H1 (cell line): Measurements from ENCODE around the gene IP6K1. TPM values are rescaled to one million over a fixed set of nuclear protein-coding genes. Genes with fewer than 3 reads are reported as not detected.

ENCODE experiments used
- CTCF ChIA-PET: fragments of 300-600 bp; sonication (Branson Sonifier 250); formaldehyde crosslinking; loops from one replicate; lab custom pipeline; 2021; ENCODE audit not compliant: partially characterized antibody; lab: Charles Lee
- POLR2A ChIA-PET: fragments of 300-600 bp; sonication (Branson Sonifier 250); formaldehyde crosslinking; loops from one replicate; lab custom pipeline; 2021; ENCODE audit warnings: inconsistent platforms; ENCODE audit not compliant: partially characterized antibody; lab: Charles Lee
- DNase-seq, 2 experiments: peaks; one replicate each; pipeline versions ENCODE4 v3.0.0 to v3.0.0-alpha.2; 2010 to 2022; ENCODE audit warnings: low spot score in 2 of 2, low read depth in 1 of 2, mixed read lengths in 1 of 2
- FAIRE-seq: peaks from 2 replicates; lab custom pipeline; 2011; peaks lifted over from hg19 to GRCh38; lab: Jason Lieb, UNC
- H2AFZ ChIP-seq: 2 replicates; pipeline ENCODE4 v1.8.1; 2012; ENCODE audit warnings: low read length, inconsistent platforms
- H2AK5ac ChIP-seq: 2 replicates; pipeline ENCODE4 v1.6.1; 2013; ENCODE audit warnings: low read depth, low read length
- H2BK120ac ChIP-seq: replicated peaks from 2 replicates; pipeline ENCODE3; 2013; ENCODE audit warnings: low read depth, low read length, inconsistent platforms
- H2BK12ac ChIP-seq: 2 replicates; pipeline ENCODE4 v1.6.1; 2013; ENCODE audit warnings: low read depth, low read length
- H2BK15ac ChIP-seq: 2 replicates; pipeline ENCODE4 v1.6.1; 2013; ENCODE audit warnings: low read length
- H2BK20ac ChIP-seq: 2 replicates; pipeline ENCODE4 v1.6.1; 2013; ENCODE audit warnings: low read length
- H2BK5ac ChIP-seq: 2 replicates; pipeline ENCODE4 v1.6.1; 2013; ENCODE audit warnings: low read depth, low read length
- H3K14ac ChIP-seq: 2 replicates; pipeline ENCODE4 v1.6.1; 2013; ENCODE audit warnings: inconsistent platforms; ENCODE audit not compliant: insufficient read length
- H3K18ac ChIP-seq: 2 replicates; pipeline ENCODE4 v1.6.1; 2013; ENCODE audit warnings: low read length; ENCODE audit errors: extremely low read depth
- H3K23ac ChIP-seq: 2 replicates; pipeline ENCODE4 v1.6.1; 2013; ENCODE audit warnings: inconsistent platforms; ENCODE audit not compliant: insufficient read length
- H3K23me2 ChIP-seq: 2 replicates; pipeline ENCODE4 v1.6.1; 2013; ENCODE audit warnings: low read depth, low read length
- H3K27ac ChIP-seq: 2 replicates; pipeline ENCODE4 v1.6.1; 2011; ENCODE audit warnings: low read depth, low read length, inconsistent platforms
- H3K27me3 ChIP-seq, 4 experiments: replicated peaks in 1 of 4; 1 replicate in 1 of 4; 2 replicates in 3 of 4; pipeline versions ENCODE4 v1.6.1 to v1.8.1; 2011 to 2013; ENCODE audit warnings: low read length in 3 of 4, mild to moderate bottlenecking in 3 of 4, inconsistent platforms in 2 of 4, mixed read lengths in 2 of 4, moderate library complexity in 1 of 4; ENCODE audit not compliant: control insufficient read depth in 3 of 4, insufficient read depth in 3 of 4; ENCODE audit errors: extremely low read depth in 1 of 4
- H3K36me3 ChIP-seq, 4 experiments: 2 replicates each; pipeline versions ENCODE4 v1.6.1 to v1.8.1; 2011 to 2013; ENCODE audit warnings: mild to moderate bottlenecking in 4 of 4, low read length in 3 of 4, moderate library complexity in 2 of 4, control low read depth in 1 of 4, inconsistent platforms in 1 of 4; ENCODE audit not compliant: insufficient read depth in 4 of 4, control insufficient read depth in 2 of 4
- H3K4ac ChIP-seq: replicated peaks from 2 replicates; pipeline ENCODE3; 2013; ENCODE audit warnings: low read length, low read depth, mixed read lengths, inconsistent platforms; ENCODE audit not compliant: insufficient read length
- H3K4me1 ChIP-seq, 4 experiments: replicated peaks in 1 of 4; 1 replicate in 1 of 4; 2 replicates in 3 of 4; pipeline versions ENCODE4 v1.6.1 to v1.8.1; 2011 to 2013; ENCODE audit warnings: low read length in 3 of 4, inconsistent platforms in 2 of 4, mixed read lengths in 1 of 4; ENCODE audit not compliant: insufficient read depth in 4 of 4, control insufficient read depth in 3 of 4
- H3K4me2 ChIP-seq, 2 experiments: 2 replicates each; pipeline versions ENCODE4 v1.6.1 to v1.8.1; 2011 to 2013; ENCODE audit warnings: low read depth in 2 of 2, low read length in 2 of 2, control low read depth in 1 of 2, inconsistent platforms in 1 of 2, mild to moderate bottlenecking in 1 of 2; ENCODE audit not compliant: insufficient read depth in 1 of 2
- H3K4me3 ChIP-seq, 4 experiments: fragments of 200-600, 300-600 bp in 1 of 4; sonication (generic), shearing (Covaris generic), sonication (Bioruptor Twin) in 1 of 4; 2 replicates each; pipeline versions ENCODE4 v1.5.1 to v1.8.1; 2011 to 2016; ENCODE audit warnings: low read length in 4 of 4, low read depth in 3 of 4, control low read depth in 2 of 4, inconsistent platforms in 2 of 4, mild to moderate bottlenecking in 2 of 4, mixed read lengths in 1 of 4, moderate library complexity in 1 of 4; ENCODE audit not compliant: insufficient read depth in 2 of 4; ENCODE audit errors: extremely low read depth in 1 of 4
- H3K56ac ChIP-seq: replicated peaks from 2 replicates; pipeline ENCODE3; 2013; ENCODE audit warnings: low read depth, mild to moderate bottlenecking, mixed read lengths, low read length, inconsistent platforms; ENCODE audit not compliant: insufficient read length
- H3K79me1 ChIP-seq: 2 replicates; pipeline ENCODE4 v1.6.1; 2013; ENCODE audit warnings: low read depth, low read length, control low read depth
- H3K79me2 ChIP-seq, 2 experiments: 2 replicates each; pipeline versions ENCODE4 v1.6.1 to v1.8.1; 2012 to 2013; ENCODE audit warnings: low read length in 2 of 2, mild to moderate bottlenecking in 2 of 2, inconsistent platforms in 1 of 2; ENCODE audit not compliant: insufficient read depth in 2 of 2, control insufficient read depth in 1 of 2
- H3K9ac ChIP-seq, 4 experiments: replicated peaks in 1 of 4; 1 replicate in 1 of 4; 2 replicates in 3 of 4; pipeline versions ENCODE4 v1.6.1 to v1.8.1; 2011 to 2013; ENCODE audit warnings: low read depth in 3 of 4, low read length in 3 of 4, control low read depth in 2 of 4, mild to moderate bottlenecking in 2 of 4, moderate library complexity in 2 of 4, inconsistent platforms in 1 of 4; ENCODE audit errors: extremely low read depth in 1 of 4
- H3K9me3 ChIP-seq, 2 experiments: 2 replicates each; pipeline versions ENCODE4 v1.6.1 to v1.8.1; 2012 to 2013; ENCODE audit warnings: mild to moderate bottlenecking in 2 of 2, moderate library complexity in 2 of 2, control low read depth in 1 of 2, inconsistent platforms in 1 of 2, low read depth in 1 of 2, low read length in 1 of 2, mixed read lengths in 1 of 2; ENCODE audit not compliant: insufficient read depth in 2 of 2
- H4K20me1 ChIP-seq, 2 experiments: replicated peaks in 1 of 2; 2 replicates each; pipeline versions ENCODE3 to v1.8.1; 2011 to 2013; ENCODE audit warnings: inconsistent platforms in 2 of 2, low read length in 2 of 2, mild to moderate bottlenecking in 1 of 2; ENCODE audit not compliant: insufficient read depth in 2 of 2, control insufficient read depth in 1 of 2
- H4K5ac ChIP-seq: 2 replicates; pipeline ENCODE4 v1.6.1; 2013; ENCODE audit warnings: low read length, low read depth, mixed read lengths, inconsistent platforms; ENCODE audit not compliant: insufficient read length
- H4K8ac ChIP-seq: 2 replicates; pipeline ENCODE4 v1.8.0; 2013; ENCODE audit warnings: mild to moderate bottlenecking, moderate library complexity, low read length, inconsistent platforms; ENCODE audit not compliant: insufficient read depth; ENCODE audit errors: extremely low read depth
- H4K91ac ChIP-seq: replicated peaks from 2 replicates; pipeline ENCODE3; 2013; ENCODE audit warnings: low read length, mixed read lengths, inconsistent platforms; ENCODE audit not compliant: insufficient read length
- BACH1 ChIP-seq: IDR thresholded peaks from 2 replicates; pipeline ENCODE4 v1.6.1; 2012; ENCODE audit warnings: low read length, improper control_type of control experiment
- BCL11A ChIP-seq, 2 experiments: IDR thresholded peaks; one replicate each; pipeline ENCODE4 v1.6.1; 2011; ENCODE audit warnings: low read depth in 2 of 2, low read length in 2 of 2, mild to moderate bottlenecking in 2 of 2
- CREB1 ChIP-seq: IDR thresholded peaks from 2 replicates; pipeline ENCODE4 v1.6.1; 2012; ENCODE audit warnings: inconsistent platforms
- E2F6 ChIP-seq: IDR thresholded peaks from 2 replicates; pipeline ENCODE4 v1.6.1; 2012; ENCODE audit warnings: inconsistent platforms
- GABPA ChIP-seq: IDR thresholded peaks from 2 replicates; pipeline ENCODE4 v1.6.1; 2011; ENCODE audit warnings: mild to moderate bottlenecking, low read length, moderate library complexity, borderline replicate concordance; ENCODE audit not compliant: insufficient read depth
- GTF2F1 ChIP-seq: IDR thresholded peaks from 2 replicates; pipeline ENCODE4 v1.6.1; 2012; ENCODE audit warnings: low read depth, low read length, improper control_type of control experiment, borderline replicate concordance
- HDAC2 ChIP-seq, 2 experiments: fragments of 300-600 bp in 1 of 2; sonication (generic) in 1 of 2; IDR thresholded peaks; 2 replicates each; pipeline ENCODE4 v1.6.1; 2011 to 2012; ENCODE audit warnings: low read depth in 2 of 2, low read length in 2 of 2, mild to moderate bottlenecking in 2 of 2, moderate library complexity in 2 of 2, borderline replicate concordance in 1 of 2, inconsistent platforms in 1 of 2
- MAX ChIP-seq: IDR thresholded peaks from 2 replicates; pipeline ENCODE4 v1.6.1; 2012; ENCODE audit warnings: inconsistent platforms
- RNF2 ChIP-seq: fragments of 200-900, 300-1000 bp; sonication (generic); IDR thresholded peaks from 2 replicates; pipeline ENCODE4 v1.7.1; 2016; ENCODE audit warnings: borderline replicate concordance, low read depth, mild to moderate bottlenecking, antibody characterized with exemption, low read length; ENCODE audit not compliant: poor library complexity, severe bottlenecking; ENCODE audit errors: missing control alignments
- RXRA ChIP-seq: IDR thresholded peaks from 2 replicates; pipeline ENCODE4 v1.6.1; 2011; ENCODE audit warnings: low read depth, mild to moderate bottlenecking, low read length, moderate library complexity; ENCODE audit not compliant: insufficient read depth
- SP1 ChIP-seq: IDR thresholded peaks from 2 replicates; pipeline ENCODE4 v1.6.1; 2011; ENCODE audit warnings: low read depth, low read length
- SRF ChIP-seq: IDR thresholded peaks from 2 replicates; pipeline ENCODE4 v1.6.1; 2011; ENCODE audit warnings: mild to moderate bottlenecking, low read depth, low read length, moderate library complexity
- TCF12 ChIP-seq: IDR thresholded peaks from 2 replicates; pipeline ENCODE4 v1.6.1; 2011; ENCODE audit warnings: low read depth, mild to moderate bottlenecking, low read length
- WGBS, 2 experiments: shearing (Covaris generic) in 1 of 2; methylation state at CpG; one replicate each; pipeline versions ENCODE4 v1.1.6 to v1.1.7; 2013 to 2015; ENCODE audit warnings: low lambda C conversion rate in 2 of 2, mixed read lengths in 2 of 2, inconsistent platforms in 1 of 2, low coverage in 1 of 2, missing lambda C conversion rate in 1 of 2; ENCODE audit not compliant: insufficient replicate concordance in 2 of 2, insufficient coverage in 1 of 2, insufficient read length in 1 of 2; ENCODE audit errors: extremely low coverage in 1 of 2, missing lambda C conversion rate in 1 of 2; 5-methylcytosine and 5-hydroxymethylcytosine counted together
- polyA plus RNA-seq, 7 experiments: library from polyadenylated mRNA; depleted of rRNA in 3 of 7; stranded (reverse) in 5 of 7; unstranded in 2 of 7; fragments of >200 nt in 5 of 7; fragments of 200-250 nt in 2 of 7; gene quantifications; 1 replicate in 5 of 7; 2 replicates in 1 of 7; 4 replicates in 1 of 7; pipeline versions ENCODE4 v1.2.1 to v1.2.3, GENCODE V29; 2011 to 2013; ENCODE audit warnings: missing spikeins in 2 of 7, mixed read lengths in 2 of 7
- total RNA-seq: library from RNA; stranded (reverse); fragmentation: NEBNext Ultra II Directional; extraction: Animal tissue kit (Norgen Biotek cat#: 25700); gene quantifications from 2 replicates; pipeline ENCODE4 v1.2.1, GENCODE V29; 2021

The IP6K1 gene
- total and polyA plus RNA-seq, 2 of the 8 experiments (the other 6 are each of a cell fraction or from before 2014, with no cell fraction given): 31.5 to 35.2 TPM

- Histone ChIP-seq H4K8ac (no peak overlapping the region; the same call in 1 of the 2 replicates), H3K4me2 (no peak overlapping the region), H2BK20ac (no peak overlapping the region), H4K91ac (no peak overlapping the region), H3K18ac (no peak overlapping the region), H2BK15ac (no peak overlapping the region), H3K4me1 (peaks cover 0 to 4% (median 2%) of the 10 kb centered on the region in 4 experiments; a peak in 4 of 7 replicates), H3K79me1 (no peaks in the 10 kb centered on the region), H3K9ac (no peak overlapping the region), H3K23ac (no peak overlapping the region), H2BK120ac (no peak overlapping the region), H3K14ac (no peak overlapping the region), H2AFZ (no peak overlapping the region), H3K36me3 (peaks cover 32 to 53% (median 52%) of the 10 kb centered on the region in 4 experiments), H3K9me3 (no peaks in the 10 kb centered on the region), H3K4ac (no peak overlapping the region), H2BK12ac (no peak overlapping the region), H3K27ac (no peak overlapping the region), H2BK5ac (no peak overlapping the region), H4K20me1 (peaks cover 0 to 10% of the 10 kb centered on the region in 2 experiments), H4K5ac (no peak overlapping the region), H3K56ac (no peak overlapping the region), H3K23me2 (peaks cover 8% of the 10 kb centered on the region; the same call in 1 of the 2 replicates), H3K4me3 (no peak overlapping the region), H2AK5ac (no peak overlapping the region), H3K27me3 (peaks cover 0 to 3% (median 3%) of the 10 kb centered on the region in 4 experiments; a peak in 2 of 7 replicates), H3K79me2 (no peaks in the 10 kb centered on the region)
- FAIRE-seq (no peak), DNase-seq (no peak)
- WGBS, 2 experiments: 92% methylated on average over 6 of the region's 6 CpGs; no CpG with 5 or more reads in 1 of the 2 experiments
- ChIA-PET POLR2A (interaction anchor here (1.1 to 1.5 kb wide), 4 partner anchors 18 to 36 kb away, joined by 3 to 6 read pairs (median 4); partner anchors contain the start of gene AMIGO3), CTCF (interaction anchor here (1.0 to 2.0 kb wide), 3 partner anchors 12 to 177 kb away, joined by 3 to 8 read pairs (median 3); no protein-coding TSS in a partner anchor)
- no peak for TF ChIP-seq E2F6
- TF ChIP-seq HDAC2 (IDR thresholded peaks at IDR 0.05; ENCODE audit: borderline replicate concordance in 1 of 2, low read depth in 2 of 2, low read length in 2 of 2): no peak
- TF ChIP-seq GTF2F1: no peak
- no peak for TF ChIP-seq RNF2
- no peak for TF ChIP-seq TCF12
- TF ChIP-seq MAX: no peak
- no peak for TF ChIP-seq RXRA
- TF ChIP-seq GABPA: no peak
- TF ChIP-seq BACH1: no peak
- TF ChIP-seq CREB1: no peak
- no peak for TF ChIP-seq SP1
- TF ChIP-seq SRF: no peak
- TF ChIP-seq BCL11A (IDR thresholded peaks at IDR 0.05; ENCODE audit: low read depth in 2 of 2, low read length in 2 of 2): no peak
Observed at GRCh38 chr3:49683162-49683561, 103.2 kb downstream of the IP6K1 start.
